Limb (tissue), 2 donors: ENCODE results near the gene AMPD1.

Experiments used
- DNase-seq, 2 donors: peaks; one replicate each; pipeline ENCODE4 v3.0.0-alpha.2; 2016; ENCODE audit errors: extremely low spot score in 2 of 2

Gene AMPD1

GRCh38 chr1:114695430-114696058 lies at the start of gene AMPD1:
TSS of gene AMPD1 (minus strand) at chr1:114695546. CDS start at chr1:114695471, 75 bp downstream.
- no peak for DNase-seq

- DNase-seq = no peak
Observed at GRCh38 chr1:114741963-114742746, 46.8 kb upstream of the AMPD1 start.

GRCh38 chr1:114740331-114740730 lies 45.0 kb upstream of the AMPD1 start:
- DNase-seq = no peak

DNA sequence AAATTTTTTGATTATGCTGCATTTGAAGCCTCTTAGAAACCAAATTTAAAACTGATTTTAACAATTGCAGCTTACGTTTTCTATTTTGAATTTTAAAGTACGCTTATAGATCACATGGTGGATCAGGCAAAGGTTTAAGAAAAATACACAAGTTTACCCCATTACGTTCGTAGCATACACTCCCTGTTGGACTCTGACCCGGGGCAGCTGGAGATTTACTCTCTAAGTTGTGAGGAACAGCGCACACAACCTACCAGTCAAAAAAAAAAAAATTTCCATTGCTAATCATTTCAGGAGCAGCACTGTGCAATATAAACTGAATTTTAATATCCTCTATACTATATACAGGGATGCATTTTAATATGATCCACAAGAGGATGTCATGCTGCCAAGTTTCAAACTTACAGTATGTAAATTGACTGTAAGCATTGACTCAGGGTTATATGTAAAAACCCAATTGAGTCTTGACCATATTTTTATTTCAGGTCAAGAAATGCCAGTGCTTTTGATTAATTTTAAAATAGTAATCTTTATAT lies 42.0 kb upstream of the AMPD1 start:
- no peak for DNase-seq

GRCh38 chr1:114735479-114735878 lies 40.1 kb upstream of the AMPD1 start:
- no peak for DNase-seq

- no peak for DNase-seq
Observed at GRCh38 chr1:114729782-114730181, 34.4 kb upstream of the AMPD1 start.

GRCh38 chr1:114728553-114728952 lies 33.2 kb upstream of the AMPD1 start:
- no peak for DNase-seq

- DNase-seq = no peak
Observed at GRCh38 chr1:114725230-114725629, 29.9 kb upstream of the AMPD1 start.

- DNase-seq = no peak
Observed at GRCh38 chr1:114723915-114724314, 28.6 kb upstream of the AMPD1 start.

DNA sequence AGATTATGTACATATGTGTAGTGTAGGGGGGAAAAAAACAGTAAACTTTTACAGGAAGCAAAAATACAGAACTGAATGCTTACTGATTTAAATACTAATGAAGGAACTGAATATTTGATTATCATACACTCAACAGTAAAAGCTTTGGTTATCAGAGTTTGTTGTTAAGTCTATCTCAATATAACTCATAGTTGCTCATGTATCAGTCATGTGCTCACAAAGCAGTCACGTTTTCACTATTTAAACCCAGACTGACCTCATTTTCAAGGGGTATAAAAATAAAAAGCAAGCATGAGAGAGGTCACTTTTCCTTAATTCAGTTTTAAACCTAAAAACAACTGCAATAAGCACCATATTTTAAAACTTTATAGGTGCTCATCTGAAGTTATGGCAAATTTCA lies 28.1 kb upstream of the AMPD1 start:
- DNase-seq = no peak

- DNase-seq = no peak
Observed at GRCh38 chr1:114720492-114720891, 25.1 kb upstream of the AMPD1 start.

- DNase-seq = no peak
Observed at GRCh38 chr1:114719424-114719787, 24.1 kb upstream of the AMPD1 start.

GRCh38 chr1:114718661-114719423 lies 23.5 kb upstream of the AMPD1 start:
- no peak for DNase-seq

- peak; percentile 92 to 97 for DNase-seq
Observed at GRCh38 chr1:114716304-114717170, 21.2 kb upstream of the AMPD1 start, which contains the start of gene NRAS. TSS of gene NRAS (minus strand) at chr1:114716771. CDS start at chr1:114716160, 611 bp downstream.

- peak in 1 of 2 donors; percentile 35 for DNase-seq
Observed at GRCh38 chr1:114715952-114716303, 20.6 kb upstream of the AMPD1 start.

DNA sequence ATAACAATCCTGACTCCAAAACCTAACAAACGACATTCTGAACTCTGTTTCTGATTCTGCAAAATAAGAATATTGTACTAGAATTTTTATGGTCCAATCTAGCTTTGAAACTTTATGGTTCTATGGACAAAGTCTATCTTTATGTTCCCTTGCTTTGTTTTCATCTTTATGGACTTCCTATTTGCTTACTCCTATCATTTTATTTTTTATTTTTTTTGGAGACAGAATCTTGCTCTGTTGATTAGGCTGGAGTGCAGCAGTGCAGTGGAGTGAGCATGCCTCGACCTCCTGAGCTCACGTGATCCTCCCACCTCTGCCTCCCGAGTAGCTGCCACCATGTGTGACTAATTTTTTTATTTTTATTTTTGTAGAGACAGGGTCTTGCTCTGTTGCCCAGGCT lies 17.6 kb upstream of the AMPD1 start:
- no peak for DNase-seq

- DNase-seq = no peak
Observed at GRCh38 chr1:114710360-114710759, 15.0 kb upstream of the AMPD1 start.

DNA sequence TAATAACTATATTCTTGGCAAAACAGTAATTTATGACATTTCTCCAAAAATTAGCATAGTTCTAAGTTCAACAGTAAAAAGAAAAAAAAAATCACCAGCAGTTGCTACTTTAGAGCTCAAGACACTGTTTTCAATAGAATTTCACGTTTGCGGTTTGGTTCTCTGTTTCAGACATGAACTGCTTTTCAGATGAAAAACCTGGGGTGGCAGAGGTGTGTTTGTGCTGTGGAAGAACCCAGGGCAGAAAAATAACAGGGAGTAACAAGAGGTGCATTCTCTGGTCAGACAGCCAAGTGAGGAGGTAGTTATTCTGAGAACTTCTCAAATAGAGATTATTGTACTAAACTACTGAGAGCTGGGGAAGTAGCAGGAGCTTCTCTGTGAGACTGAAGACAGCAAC lies 12.3 kb upstream of the AMPD1 start:
- DNase-seq = no peak

DNA sequence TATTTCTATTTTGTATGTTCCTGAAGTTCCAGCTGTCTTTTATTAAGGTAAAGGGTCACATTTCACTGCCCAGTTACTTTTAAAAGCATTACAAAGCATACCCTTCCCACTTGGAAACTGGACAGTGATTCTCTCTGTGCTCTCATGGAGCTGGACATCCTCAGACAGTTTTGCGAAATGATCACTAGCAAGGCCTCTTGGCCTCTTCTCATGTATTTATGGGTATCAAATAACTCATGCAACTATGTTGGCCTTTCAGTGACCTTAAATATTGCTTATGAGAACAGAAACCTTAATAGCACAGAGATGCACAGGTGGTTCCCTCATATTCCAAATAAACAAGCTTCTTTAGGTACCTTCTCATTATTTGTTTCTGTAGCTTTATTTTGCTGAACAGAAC lies 7.9 kb upstream of the AMPD1 start:
- DNase-seq = no peak

GRCh38 chr1:114702737-114703136 lies 7.4 kb upstream of the AMPD1 start:
- DNase-seq = no peak

DNA sequence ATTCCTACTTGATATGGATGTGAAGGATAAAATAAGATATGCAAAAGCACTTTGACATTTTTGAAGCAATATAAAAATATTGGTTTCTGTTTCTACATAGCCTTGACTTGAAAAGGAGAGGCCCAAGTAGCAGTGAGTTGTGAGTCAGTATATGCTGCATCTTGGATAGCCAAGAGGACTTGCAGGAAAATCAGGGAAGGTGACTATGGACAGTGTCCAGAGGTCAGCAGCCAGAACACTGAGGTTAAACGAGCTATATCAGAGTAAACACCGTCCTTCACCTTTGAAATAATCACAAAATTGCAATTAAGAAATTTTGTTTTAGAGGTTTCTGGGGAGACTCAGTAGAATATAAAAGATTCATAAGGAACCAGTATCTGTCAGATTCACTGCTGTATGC lies 6.6 kb upstream of the AMPD1 start:
- DNase-seq = no peak
